GM18951 (cell line): ENCODE results near the gene VWA5B1.
"Not testable (repeated sequence)": the region's sequence is repeated elsewhere in the genome, so short reads cannot be mapped to it uniquely, and the experiment has no call there.

Source experiments
- POLR2A ChIP-seq: IDR thresholded peaks from 4 replicates; pipeline ENCODE4 v1.6.1; 2011; ENCODE audit warnings: mild to moderate bottlenecking; ENCODE audit not compliant: insufficient read length, insufficient read depth; ENCODE audit errors: extremely low read depth
- in situ Hi-C: fragments of 300-500 bp; cut with MboI; formaldehyde crosslinking; loops from one replicate; pipeline ENCODE4 v1.12.0; 2022; ENCODE audit warnings: low sequenced_read_pairs, mixed read lengths, inconsistent platforms; ENCODE audit not compliant: unreplicated experiment

The VWA5B1 gene

GRCh38 chr1:20271498-20272400 lies 18.9 kb upstream of the VWA5B1 start:
- in situ Hi-C loops: no loop called here
- TF ChIP-seq POLR2A: no peak

GRCh38 chr1:20273716-20274115 lies 17.0 kb upstream of the VWA5B1 start:
- in situ Hi-C loops: not testable (repeated sequence)

- no peak for TF ChIP-seq POLR2A
- in situ Hi-C loops: no loop called here
Measured at GRCh38 chr1:20275319-20275925, 15.3 kb upstream of the VWA5B1 start.

- in situ Hi-C loops: no loop called here
- TF ChIP-seq POLR2A: no peak
Measured at GRCh38 chr1:20276485-20277159, 14.1 kb upstream of the VWA5B1 start.

GRCh38 chr1:20278692-20279130 lies 12.0 kb upstream of the VWA5B1 start:
- in situ Hi-C loops: no loop called here
- no peak for TF ChIP-seq POLR2A

GRCh38 chr1:20279509-20279908 lies 11.2 kb upstream of the VWA5B1 start:
- in situ Hi-C loops: no loop called here
- no peak for TF ChIP-seq POLR2A

- TF ChIP-seq POLR2A: no peak
- in situ Hi-C loops: no loop called here
Measured at GRCh38 chr1:20280341-20280740, 10.3 kb upstream of the VWA5B1 start.

- no peak for TF ChIP-seq POLR2A
- in situ Hi-C loops: no loop called here
Measured at GRCh38 chr1:20280906-20281305, 9.8 kb upstream of the VWA5B1 start.

GRCh38 chr1:20281801-20282200 lies 8.9 kb upstream of the VWA5B1 start:
- in situ Hi-C loops: no loop called here
- no peak for TF ChIP-seq POLR2A

- TF ChIP-seq POLR2A: no peak
- in situ Hi-C loops: no loop called here
Measured at GRCh38 chr1:20282533-20282932, 8.1 kb upstream of the VWA5B1 start.

- in situ Hi-C loops: no loop called here
- TF ChIP-seq POLR2A: no peak
Measured at GRCh38 chr1:20284046-20284445, 6.6 kb upstream of the VWA5B1 start.

GRCh38 chr1:20284625-20285024 lies 6.0 kb upstream of the VWA5B1 start:
- in situ Hi-C loops: no loop called here

GRCh38 chr1:20285510-20285909 lies 5.2 kb upstream of the VWA5B1 start:
- TF ChIP-seq POLR2A: no peak
- in situ Hi-C loops: no loop called here

More at GRCh38 chr1:20284625-20285024, 6.0 kb upstream of the VWA5B1 start:
- TF ChIP-seq POLR2A: no peak

GRCh38 chr1:20287696-20288095 lies 3.0 kb upstream of the VWA5B1 start:
- in situ Hi-C loops: not testable (repeated sequence)

- in situ Hi-C loops: no loop called here
- no peak for TF ChIP-seq POLR2A
Measured at GRCh38 chr1:20291645-20292084, 990 bp downstream of the VWA5B1 start.
